Brain pericyte (primary cell): ENCODE data around the gene GGTLC1.
"Not testable (repeated sequence)": the region's sequence is repeated elsewhere in the genome, so short reads cannot be mapped to it uniquely, and the experiment has no call there.

ENCODE experiments used
- DNase-seq: peaks from one replicate; pipeline ENCODE4 v3.0.0-alpha.2; 2012; ENCODE audit warnings: low read depth, low spot score

GGTLC1 gene

DNA sequence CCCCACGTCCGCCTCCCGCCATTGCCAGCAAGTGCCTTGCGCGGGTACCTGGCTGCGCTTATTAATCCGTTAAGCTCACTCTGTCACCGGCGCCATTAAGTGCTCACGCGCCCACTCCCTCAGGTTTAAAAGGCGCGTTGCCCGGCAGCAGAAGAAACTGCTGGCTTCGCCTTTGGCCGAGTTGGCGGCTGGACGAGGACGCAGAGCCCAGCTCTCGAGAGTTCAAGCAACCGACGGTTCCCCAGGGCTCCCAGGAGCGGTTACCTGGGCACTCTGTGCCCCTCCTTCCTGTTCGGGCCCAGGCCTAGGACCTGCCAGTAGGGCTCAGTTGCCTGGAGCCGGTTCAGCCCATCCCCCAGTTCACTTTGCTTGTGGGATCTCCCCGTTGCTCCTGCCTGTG is at the start of gene GGTLC1:
TSS of gene GGTLC1 (minus strand) at position 219 of the 400 bp plus-strand sequence. CDS start 2,168 bp downstream, outside the sequence.
- no peak for DNase-seq

DNA sequence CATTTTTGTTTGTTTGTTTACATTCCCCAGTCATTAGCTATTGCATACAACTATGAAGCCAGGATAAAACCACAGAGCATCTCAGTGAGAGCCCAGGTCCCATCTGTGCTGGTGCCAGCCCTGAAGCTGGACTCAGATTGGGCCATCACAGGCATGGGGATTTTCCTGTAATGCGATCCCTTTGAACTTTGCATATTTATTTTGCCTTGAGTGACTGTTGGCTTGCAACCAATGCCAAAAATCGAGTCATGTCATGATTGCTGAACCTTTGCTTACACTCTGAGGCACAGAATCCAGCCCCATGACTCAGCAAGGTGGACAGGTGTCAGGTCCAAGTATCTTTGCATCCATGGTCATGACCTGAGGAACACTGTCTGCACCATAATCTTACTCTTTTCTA is 46.2 kb upstream of the GGTLC1 start:
- DNase-seq, result no peak

DNA sequence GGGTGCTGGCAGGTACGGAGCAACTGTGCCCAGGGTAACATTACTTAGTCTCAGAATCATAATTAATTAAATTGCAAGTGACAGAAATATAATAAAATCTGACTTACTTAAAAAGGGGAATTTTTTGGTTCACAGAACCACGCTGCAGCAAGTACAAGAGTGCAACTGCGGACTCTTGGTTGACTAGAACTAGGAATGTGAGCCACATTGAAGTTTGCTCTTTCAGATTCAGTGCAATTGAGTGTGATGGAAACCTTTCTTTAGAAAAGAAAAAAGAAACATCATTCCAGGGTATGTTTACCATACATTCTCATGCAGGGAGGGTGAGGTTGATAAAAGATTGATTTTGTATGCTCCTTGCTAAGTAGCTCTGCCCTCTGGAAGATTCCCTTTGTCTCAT is 45.0 kb upstream of the GGTLC1 start:
- no peak for DNase-seq

DNA sequence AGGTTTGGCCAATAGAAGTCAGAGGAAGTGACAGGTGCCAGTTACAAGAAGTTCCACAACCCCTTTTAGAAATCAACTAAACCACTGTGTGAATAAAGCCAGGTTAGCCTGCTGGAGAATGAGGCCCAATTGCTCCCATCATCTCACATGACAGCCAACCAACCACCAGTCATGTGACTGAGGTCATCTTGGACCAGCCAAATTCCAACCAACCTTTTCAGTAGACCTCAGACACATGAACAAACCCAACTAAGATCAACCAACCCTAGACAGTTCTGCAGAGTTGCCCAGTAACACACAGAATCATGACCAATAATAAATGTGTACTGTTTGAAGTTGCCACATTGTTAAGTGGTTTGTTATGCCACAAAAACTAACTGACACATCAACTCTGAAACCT is 44.6 kb upstream of the GGTLC1 start:
- no peak for DNase-seq

DNA sequence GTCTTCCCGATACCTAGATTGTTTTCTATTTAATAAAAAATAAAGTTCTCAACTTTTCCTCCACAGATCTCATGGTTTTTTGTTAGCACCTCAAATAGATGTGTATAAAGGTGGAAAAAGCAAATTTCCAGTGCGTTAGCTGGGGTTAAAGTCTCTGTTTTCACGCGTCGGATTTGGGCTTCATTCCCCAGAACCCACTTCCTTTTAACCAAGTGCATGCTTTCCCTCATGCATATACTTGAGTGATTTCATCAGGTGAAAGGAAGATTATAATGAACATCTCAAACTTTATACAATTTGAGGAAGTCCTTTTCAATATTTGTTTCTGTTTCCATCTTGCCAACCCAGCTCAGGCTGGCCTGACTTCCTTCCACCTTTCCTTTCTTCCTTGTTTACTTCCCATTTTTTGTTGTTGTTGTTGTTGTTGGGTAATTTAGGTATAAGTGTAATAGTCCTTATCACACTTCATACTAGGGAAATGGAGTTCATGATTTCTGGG is 43.9 kb upstream of the GGTLC1 start:
- no peak for DNase-seq

DNA sequence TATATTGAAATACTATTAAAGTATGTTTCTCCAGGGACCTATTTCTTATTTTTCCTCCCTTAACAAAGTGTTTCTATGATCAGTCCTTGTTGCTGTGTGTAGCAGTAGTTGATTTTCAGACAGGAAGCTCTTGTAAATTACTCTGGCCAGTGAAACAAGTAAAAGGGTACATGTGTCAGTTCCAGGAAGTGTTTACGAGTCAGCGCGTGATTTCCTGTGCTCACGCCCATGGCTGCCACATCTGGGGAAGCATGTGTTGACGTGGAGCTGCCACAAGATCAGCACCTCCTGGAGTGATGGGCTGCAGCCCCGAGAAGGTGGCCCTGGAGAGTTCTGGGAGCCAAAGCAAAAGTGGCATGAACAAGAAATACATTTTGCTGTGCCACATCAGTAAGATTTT is 38.6 kb upstream of the GGTLC1 start:
- no peak for DNase-seq

DNA sequence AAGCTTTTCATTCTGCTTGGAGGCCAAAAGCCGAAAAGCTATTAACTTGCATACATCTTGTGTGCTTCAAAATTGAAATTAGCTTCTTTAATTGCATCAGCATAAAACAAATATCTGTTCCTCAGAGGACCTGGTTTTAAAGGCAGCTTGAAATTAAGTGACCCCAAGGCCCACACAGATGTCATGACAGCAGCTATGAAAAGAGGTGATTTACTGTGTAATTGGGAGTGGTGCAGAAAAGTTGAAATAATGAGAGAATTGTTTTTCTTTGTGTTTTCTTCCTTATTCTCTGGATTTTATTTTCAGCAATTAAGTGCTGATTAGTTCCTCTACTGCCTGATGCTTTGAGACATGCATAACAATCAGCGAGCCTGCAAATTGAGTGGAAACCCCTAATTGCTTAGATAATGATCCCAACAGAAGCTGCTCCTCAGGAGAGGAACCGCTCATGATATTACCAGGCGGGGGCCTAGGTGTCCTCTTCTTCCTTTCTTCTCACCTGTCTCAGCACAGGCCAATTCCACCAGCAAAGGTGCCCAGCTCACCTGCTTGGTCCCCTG is 34.1 kb upstream of the GGTLC1 start:
- DNase-seq, result no peak

DNA sequence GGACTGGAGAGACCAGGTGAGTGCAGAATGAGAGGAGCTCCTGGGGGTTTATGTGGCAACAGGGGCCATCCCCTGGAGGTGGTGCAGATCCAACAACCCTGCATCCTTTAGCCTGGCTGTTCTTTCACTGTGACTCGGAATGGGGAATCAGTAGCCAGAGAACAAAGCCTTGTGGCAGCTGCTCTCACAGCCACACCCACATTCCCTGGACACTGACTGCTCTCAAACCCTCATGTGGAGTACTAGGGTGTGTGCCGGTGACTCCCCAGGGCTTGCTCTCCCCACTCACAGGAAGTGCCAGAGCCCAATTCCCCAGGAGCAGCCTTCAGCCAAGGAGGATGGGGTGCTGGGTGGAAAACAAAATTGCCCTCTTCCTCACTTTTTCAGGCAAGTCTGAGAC is 30.2 kb upstream of the GGTLC1 start:
- no peak for DNase-seq

DNA sequence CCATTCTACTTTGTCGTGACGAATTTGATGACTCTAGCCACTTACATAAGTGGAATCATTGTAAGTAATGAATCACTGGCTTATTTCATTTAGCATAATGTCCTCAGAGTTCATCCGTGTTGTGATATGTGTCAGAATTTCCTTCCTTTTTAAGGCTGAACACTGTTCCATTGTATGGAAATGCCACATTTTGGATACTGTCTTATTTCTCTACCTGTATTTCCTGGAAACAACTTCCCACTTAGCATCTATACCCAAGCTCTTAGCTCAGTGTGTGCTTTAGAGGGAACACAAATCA is 28.8 kb upstream of the GGTLC1 start:
- no peak for DNase-seq

DNA sequence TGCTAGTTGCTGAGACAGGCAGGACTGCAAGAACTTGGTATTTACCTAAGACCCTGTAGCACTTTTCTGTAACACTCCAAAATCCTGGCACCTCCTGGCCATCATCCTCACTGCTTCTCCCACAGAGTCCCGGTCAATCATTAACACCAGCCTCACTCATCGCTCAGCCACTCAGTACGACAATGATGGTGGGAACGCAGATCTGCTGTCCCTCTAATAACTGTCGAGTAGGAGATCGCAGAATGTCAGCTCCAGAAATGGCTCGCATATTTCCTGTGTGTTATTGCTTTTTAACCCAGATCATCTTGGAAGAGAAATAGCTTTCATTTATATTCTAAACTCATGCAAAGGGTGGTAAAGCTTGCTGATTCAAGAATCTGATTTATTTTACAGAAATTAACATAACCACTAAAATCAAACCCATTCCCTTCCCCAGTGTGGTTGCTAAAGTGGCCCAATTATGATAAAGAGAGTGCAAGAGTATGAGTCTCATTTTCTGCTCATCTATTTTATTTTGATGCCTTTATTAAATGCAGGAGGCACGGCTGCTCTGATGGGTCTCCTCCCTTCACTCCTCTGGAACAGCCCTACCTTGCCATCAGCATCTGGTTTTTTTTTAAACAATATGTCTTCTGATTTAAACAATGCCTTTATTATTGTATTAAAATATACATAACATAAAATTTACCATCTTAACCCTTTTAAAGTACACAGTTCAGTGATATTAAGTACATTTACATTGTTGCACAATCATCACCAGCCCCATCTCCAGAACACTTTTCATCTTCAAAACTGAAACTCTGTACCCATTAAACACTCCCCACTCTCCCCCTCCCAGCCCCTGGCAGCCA is 28.3 kb upstream of the GGTLC1 start:
- no peak for DNase-seq

DNA sequence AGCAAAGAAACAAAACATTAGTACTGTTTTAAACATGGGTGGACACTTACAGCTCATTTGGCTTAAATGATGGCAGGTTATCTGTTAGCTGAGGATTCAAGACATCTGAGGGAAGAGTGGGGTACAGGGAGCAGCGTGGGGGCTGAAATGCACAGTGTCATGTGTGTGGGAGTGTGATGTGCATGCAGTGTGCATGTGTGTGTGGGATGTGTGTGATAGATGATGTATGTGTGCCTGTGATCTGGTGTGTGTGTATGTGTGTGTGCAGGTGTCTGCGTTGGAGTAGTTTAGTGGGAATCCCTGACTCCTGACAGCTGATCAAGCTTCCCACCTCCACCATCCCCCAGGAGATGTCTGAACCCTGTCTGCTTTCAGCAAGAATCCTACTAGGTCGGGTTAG is 25.4 kb upstream of the GGTLC1 start:
- no peak for DNase-seq

DNA sequence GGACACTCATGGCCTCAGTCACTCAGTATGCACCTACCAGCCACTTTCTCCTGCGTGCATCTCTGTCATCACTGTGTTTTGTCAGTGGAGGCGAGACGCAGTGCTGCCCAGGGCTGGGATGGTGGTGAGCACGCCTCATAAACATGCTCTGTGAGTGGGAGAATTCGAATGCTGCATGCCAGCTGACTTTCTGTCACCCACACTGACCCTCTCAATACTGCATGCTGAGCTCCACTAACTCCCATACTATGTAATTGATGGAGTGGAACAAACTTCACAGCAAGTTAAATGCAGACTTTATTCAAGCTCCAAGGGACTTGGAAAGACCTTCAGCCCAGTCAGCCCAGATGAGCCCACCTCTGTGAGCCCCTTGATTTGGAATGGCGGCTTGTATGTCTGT is 22.7 kb upstream of the GGTLC1 start:
- DNase-seq, result no peak

DNA sequence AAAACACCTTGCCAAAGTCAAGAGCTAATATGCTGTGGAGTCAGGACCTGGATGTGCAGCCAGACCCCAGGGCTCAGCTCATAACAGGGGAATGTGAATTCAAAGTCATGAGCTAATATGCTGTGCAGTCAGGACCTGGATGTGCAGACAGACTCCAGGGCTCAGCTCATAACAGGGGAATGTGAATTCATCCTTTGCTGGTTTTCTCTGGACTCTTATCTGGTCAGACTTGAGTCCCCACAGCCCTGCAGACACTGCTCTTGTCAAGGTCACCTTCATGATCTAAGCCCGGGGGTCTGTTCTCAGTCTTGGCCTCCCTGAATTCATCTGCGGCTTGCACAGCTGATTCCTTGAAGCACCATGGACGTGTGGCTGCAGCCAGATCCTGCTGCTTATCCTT is 19.2 kb upstream of the GGTLC1 start:
- DNase-seq, result no peak

DNA sequence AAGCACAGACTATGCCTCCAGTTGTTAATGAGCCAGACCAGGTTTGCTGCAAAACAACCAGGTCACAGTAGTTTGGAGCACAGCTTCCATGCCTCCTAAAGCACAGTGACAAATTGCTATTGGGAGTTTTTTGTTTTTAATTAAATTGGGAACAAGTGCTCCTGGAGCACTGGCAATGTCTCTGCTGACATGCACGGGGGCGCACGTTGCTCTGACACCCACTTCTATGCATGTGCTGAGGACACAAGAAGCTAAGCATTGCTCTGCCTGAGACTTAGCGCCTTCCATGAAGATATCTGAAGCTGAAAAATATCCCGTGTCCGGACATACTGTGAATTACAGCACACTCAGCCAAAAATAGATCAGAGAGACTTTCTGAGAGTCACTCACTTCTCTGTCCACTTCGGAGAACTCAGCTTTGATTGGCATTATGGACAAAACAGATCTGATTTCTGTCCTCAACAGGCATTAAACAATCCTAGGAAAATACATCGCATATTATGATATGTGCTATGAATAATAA is 18.6 kb upstream of the GGTLC1 start:
- no peak for DNase-seq

DNA sequence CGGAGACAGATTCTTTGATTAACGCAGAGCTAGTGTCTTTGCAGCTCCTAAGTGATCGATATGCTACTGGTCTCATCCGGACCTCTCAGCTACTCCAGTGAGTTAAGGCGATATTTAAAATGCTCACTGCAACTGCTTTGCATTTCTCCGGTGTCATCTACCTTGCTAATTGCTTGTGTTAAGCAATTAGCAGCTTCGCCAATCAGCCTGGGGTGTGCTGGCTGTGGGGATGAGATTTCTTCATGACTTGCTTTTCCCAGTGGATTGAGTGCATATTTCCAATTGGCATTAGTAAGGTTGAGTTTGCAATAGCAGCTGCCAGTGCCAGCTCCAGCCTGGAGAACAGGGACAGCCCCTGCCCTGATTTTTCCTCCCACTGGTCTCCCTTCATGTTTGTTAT is 18.0 kb upstream of the GGTLC1 start:
- no peak for DNase-seq

DNA sequence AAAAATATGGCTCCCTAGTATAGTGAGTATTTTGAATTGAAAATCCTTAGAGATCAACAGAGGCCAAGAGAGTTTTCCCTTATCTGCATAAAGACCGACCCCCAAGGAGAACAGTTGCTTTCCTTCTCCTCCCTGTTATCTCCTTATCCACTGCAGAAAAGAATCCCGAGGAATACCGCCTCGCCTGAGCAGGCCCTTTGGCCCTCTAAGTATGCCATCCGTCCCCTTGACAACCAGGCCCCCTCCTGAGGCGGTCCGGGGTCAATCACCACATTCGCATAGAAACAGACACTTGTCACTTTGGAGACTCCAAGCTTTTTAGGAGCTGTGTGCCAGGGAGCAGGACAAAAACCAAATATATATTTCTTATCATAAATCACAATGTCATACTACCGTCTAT is 15.9 kb upstream of the GGTLC1 start:
- no peak for DNase-seq

DNA sequence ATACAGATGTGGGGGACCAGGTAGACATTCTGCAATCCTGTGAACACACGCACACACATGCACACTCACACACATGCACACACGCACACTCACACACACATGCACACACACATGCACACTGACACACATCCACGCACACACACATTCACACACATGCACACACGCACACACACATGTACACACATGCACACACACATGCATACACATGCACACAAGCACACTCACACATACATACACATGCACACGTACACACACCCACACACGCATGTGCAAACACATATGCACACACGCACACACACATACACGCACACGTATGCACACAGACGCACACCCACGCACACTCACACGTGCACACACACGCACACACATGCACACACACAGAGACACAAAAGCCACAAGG is 14.3 kb upstream of the GGTLC1 start:
- no peak for DNase-seq

DNA sequence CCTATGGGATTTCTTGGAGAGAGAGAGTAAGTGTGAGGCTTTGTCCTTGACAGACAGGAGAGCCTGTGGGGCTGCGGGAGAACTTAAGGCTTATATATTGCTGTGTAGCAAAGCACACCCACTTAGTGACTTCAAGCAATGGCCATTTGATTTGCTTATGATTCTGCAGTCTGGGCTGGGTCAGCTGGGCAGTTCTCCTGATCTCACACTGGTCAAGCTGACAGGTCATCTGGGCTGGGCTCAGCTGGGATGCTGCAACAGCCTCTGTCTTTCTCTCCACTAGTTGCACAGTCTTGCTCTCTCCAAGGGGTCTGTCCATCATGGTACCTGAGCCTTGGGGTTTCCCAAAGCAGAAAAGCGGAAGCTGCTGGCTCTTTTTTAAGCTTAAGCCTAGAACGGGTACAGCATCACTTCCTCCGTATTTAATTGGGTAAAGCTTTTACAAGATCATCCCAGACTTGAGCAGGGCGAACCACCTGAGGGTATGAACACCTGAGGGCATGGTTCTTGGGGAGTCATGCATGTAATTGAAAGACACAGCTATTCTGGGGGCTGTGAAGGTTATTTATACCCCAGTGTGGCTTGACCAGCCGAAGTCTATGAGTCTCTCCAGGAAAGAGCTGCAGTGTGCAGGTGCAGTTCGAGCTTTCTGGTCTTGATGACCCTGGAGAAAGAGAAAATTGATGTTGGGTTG is 13.3 kb upstream of the GGTLC1 start:
- no peak for DNase-seq

DNA sequence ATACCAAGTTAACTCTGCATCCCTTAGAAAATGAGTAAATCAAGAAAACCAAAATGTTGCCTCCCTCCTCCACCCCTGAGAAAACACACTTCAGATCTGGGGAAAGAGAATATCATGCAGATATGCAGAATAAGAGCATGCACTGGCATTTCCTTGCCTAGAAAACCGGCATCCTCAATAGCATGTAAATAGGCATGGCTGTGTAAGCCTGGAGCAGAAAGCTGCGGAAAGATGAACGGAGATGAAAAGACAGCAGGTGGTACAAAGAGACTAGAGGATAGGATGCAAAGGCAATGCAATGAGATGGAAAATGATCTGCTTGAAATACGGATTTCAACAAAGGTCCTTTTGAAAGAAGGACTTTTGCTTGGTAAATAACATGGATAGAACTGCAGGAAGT is 10.3 kb upstream of the GGTLC1 start:
- no peak for DNase-seq

DNA sequence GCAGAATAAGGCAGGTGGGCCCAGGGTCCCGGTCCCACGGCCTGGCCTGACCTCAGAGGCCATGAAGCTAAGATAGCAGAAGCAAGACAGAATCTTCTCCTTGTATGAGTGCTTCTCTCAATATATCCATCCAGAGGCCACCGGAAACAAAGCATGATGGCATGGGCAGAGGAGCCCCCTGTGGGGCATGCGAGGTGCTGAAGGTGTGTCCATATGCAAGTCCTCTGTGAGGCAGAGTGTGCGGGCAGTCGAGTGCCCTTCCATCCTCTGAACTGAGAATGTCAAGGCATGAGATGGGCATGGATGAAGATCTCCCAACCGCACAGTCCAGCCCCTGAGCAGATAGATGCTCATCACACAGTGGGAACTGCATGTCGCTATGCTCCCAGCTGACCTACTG is 9.8 kb upstream of the GGTLC1 start:
- no peak for DNase-seq

DNA sequence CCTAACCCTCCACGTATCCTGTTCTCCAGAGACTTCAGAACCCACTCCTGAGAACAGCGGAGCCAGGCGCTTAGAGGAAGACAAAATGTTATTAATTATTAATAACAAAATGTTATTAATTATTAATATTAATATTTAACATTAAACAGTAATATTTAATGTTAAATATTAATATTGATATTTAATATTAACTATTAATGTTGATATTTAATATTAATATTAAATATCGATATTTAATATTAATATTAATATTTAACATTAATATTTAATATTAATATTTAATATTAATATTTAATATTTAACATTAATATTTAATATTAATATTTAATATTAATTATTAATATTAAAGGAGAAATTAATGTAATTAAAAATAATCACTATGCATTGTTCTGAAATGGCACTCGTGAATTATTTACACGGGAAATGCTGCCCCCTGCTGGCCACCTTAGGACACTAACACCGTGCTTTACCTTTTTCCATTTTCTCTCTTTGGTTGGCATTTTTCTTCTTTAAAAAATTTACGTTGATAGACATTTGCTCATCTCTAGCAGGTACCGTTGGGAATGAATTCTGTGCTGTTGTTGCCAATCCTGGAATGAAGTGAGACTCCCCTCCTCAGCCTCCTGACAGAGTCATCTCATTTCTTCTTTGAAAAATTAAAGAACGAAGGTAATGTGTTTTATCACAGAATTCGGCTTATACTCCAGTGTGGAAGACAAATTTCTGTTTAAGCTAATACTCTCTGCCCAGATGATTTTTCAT is 7.5 kb upstream of the GGTLC1 start:
- DNase-seq, result no peak

DNA sequence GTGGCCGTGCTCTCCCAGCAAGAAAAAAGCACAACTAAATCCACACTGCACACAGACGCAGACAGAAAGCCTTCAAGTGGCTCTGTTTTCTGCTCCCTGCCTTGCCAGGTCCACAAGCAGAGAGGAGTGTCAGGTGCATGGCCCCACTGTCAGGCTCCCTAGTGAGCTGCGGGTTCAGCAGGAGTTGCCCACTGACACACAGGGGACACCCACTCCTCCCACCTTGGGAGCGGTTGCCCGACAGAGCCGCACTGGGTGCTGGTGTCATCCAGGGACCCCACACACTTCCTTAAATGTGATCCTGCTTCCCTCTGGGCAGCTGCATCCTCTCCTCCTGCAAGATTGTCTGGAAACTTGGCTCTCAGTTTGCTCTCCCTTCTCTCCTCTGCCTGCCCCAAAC is 6.7 kb upstream of the GGTLC1 start:
- not testable (repeated sequence) for DNase-seq
